Psoas muscle (tissue), 8 donors: ENCODE data around the gene CA11. TPM values are rescaled to one million over a fixed set of nuclear protein-coding genes. Genes with fewer than 3 reads are reported as not detected.

Experiments used
- ATAC-seq, 4 donors: fragments of 200-7000 bp; cut with Tn5 transposase; one replicate each; pipeline ENCODE4 v1.9.1; 2020; ENCODE audit warnings: moderate library complexity in 3 of 4, mild to moderate bottlenecking in 2 of 4
- DNase-seq, 2 donors: peaks; one replicate each; pipeline ENCODE4 v3.0.0-alpha.2; 2020
- H3K27ac ChIP-seq: fragments of 200-600 bp; one replicate; pipeline ENCODE4 v1.8.0; 2022
- H3K27me3 ChIP-seq, 3 donors: fragments of 200-600 bp in 1 of 3; one replicate each; pipeline versions ENCODE4 v1.6.1 to v1.8.0; 2013 to 2022; ENCODE audit warnings: low read length in 2 of 3, mild to moderate bottlenecking in 2 of 3, moderate library complexity in 1 of 3; ENCODE audit not compliant: insufficient read depth in 3 of 3
- H3K36me3 ChIP-seq, 2 donors: fragments of 200-600 bp in 1 of 2; one replicate each; pipeline versions ENCODE4 v1.6.1 to v1.8.0; 2013 to 2022; ENCODE audit warnings: low read depth in 1 of 2, mild to moderate bottlenecking in 1 of 2, moderate library complexity in 1 of 2; ENCODE audit not compliant: insufficient read depth in 1 of 2
- H3K4me1 ChIP-seq: fragments of 200-600 bp; one replicate; pipeline ENCODE4 v1.8.0; 2022
- H3K4me3 ChIP-seq: fragments of 200-600 bp; one replicate; pipeline ENCODE4 v1.8.0; 2022; ENCODE audit warnings: mild to moderate bottlenecking
- H3K9me3 ChIP-seq: fragments of 200-600 bp; one replicate; pipeline ENCODE4 v1.8.0; 2022
- WGBS, 3 donors: extraction: QIAGEN DNeasy Blood & Tissue Kit; methylation state at CpG; one replicate each; pipeline versions ENCODE4 v1.1.6 to v1.1.7; 2013; 5-methylcytosine and 5-hydroxymethylcytosine counted together
- intact Hi-C, 2 donors: fragments of 100-400 bp; cut with DNase I; formaldehyde crosslinking; loops; one replicate each; pipeline versions ENCODE4 v1.11.0 to v1.14.2; 2022
- polyA plus RNA-seq, 3 donors: library from polyadenylated mRNA; stranded (reverse); fragments of 200-250 nt; gene quantifications; one replicate each; pipeline ENCODE4 v1.2.3, GENCODE V29; 2013
- total RNA-seq, 4 donors: library from RNA; stranded (reverse); fragmentation: NEBNext Ultra II Directional in 2 of 4; extraction: Animal tissue kit (Norgen Biotek cat#: 25700) in 2 of 4; gene quantifications; one replicate each; pipeline versions ENCODE4 v1.2.1 to v1.2.4, GENCODE V29; 2021 to 2023
- TF ChIP-seq, protein P1 (sequence below): fragments of 200-600 bp; IDR thresholded peaks from one replicate; pipeline ENCODE4 v1.8.0; 2022; ENCODE audit warnings: antibody characterized with exemption
- donor health status: healthy with polysubstance abuse.
- donor health status: DM: no; HTN: no; CAD: no; lungs with moderate emphysema.
- donor health status: Bipolar disorder and iron deficiency.
- donor health status: healthy.
- donor health status: DM: yes; HTN: yes; CAD: no.
- donor health status: DM: no; HTN: no; CAD: no.
- donor health status: DM: no; HTN: no; CAD: no.
- donor health status: DM: yes; HTN: yes; CAD: no.

The CA11 gene
- total and polyA plus RNA-seq, 7 donors, result 2.3 to 10.6 (median 8.6) TPM

DNA sequence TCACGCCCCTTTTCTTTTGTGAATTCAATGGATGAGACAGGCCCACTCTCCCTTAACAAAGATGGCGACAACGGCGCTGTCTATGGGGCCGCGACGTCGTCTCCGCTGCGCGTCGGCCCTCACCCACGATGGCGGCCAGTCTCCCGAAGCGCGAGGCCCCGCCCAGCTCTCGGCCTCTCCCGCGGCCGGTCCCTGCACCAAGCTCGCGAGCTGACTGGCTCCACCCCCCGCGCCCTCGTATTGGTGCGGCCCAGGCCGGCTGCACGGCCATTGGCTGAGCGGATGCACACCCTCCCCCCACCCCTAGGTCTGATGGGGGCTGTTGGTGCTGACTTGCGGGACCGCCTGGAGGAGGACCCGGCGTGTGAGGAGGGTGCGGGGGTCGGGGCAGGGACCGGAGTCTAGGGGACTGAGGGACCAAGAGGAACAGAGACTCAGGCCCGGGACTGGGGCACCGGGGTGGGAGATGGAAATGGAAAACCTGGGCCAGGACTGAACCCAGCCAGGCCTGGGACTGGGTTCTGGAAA, 21.9 kb downstream of the CA11 start:
- intact Hi-C loops, result no loop called here
- Histone ChIP-seq H3K4me3 (peak overlapping the region; percentile 75), H3K9me3 (no peaks in the 10 kb centered on the region), H3K27ac (peak overlapping the region; percentile 70), H3K27me3 (no peaks in the 10 kb centered on the region), H3K36me3 (peaks cover 0 to 25% of the 10 kb centered on the region in 2 donors), H3K4me1 (peaks cover 16% of the 10 kb centered on the region)
- TF ChIP-seq, protein P1, sequence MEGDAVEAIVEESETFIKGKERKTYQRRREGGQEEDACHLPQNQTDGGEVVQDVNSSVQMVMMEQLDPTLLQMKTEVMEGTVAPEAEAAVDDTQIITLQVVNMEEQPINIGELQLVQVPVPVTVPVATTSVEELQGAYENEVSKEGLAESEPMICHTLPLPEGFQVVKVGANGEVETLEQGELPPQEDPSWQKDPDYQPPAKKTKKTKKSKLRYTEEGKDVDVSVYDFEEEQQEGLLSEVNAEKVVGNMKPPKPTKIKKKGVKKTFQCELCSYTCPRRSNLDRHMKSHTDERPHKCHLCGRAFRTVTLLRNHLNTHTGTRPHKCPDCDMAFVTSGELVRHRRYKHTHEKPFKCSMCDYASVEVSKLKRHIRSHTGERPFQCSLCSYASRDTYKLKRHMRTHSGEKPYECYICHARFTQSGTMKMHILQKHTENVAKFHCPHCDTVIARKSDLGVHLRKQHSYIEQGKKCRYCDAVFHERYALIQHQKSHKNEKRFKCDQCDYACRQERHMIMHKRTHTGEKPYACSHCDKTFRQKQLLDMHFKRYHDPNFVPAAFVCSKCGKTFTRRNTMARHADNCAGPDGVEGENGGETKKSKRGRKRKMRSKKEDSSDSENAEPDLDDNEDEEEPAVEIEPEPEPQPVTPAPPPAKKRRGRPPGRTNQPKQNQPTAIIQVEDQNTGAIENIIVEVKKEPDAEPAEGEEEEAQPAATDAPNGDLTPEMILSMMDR, result no peak
- DNase-seq (peak; percentile 99), ATAC-seq (peak; percentile 83 to 86 (median 84))
- 0 to 1% (median 1%) methylated on average over 38 to 40 of the region's 40 CpGs for WGBS, 3 donors

DNA sequence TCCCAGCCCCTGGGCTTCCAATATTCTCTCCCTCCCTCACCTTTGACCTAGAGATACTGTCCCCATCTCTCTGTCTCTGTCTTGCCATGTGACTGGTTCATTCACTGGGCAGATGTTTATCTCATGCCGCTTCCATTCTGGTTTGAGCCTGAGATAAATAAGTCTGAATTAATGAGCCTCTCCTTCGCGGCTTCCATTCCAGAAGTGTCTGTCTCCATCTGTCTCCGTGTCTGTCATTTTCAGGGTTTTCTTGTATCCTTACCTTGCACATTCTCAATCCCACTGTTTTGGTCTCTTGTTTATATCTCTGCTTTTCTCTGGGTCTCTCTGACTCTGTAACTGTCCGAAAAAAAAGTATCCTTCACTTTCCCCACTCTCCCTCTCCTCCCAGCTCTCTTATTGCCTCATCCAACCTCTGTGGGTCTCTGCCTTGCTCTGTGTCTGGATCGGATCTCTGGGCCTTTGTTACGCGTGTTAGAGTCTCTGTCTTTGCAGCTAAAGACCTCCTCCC, 22.4 kb downstream of the CA11 start:
- no peaks in the 10 kb centered on the region for H3K9me3 ChIP-seq
- H3K36me3 ChIP-seq, result peaks cover 0 to 25% of the 10 kb centered on the region in 2 donors
- H3K27me3 ChIP-seq, result no peaks in the 10 kb centered on the region
- WGBS, 3 donors, result 20 to 26% (median 24%) methylated on average over 8 of the region's 8 CpGs
- no peak for DNase-seq
- H3K4me3 ChIP-seq, result peak overlapping the region; percentile 75
- intact Hi-C loops, result no loop called here
- peak overlapping the region; percentile 70 for H3K27ac ChIP-seq
- no peak for ATAC-seq
- TF ChIP-seq, protein P1, result no peak
- H3K4me1 ChIP-seq, result peaks cover 16% of the 10 kb centered on the region

- Histone ChIP-seq H3K36me3 (peaks cover 8 to 47% of the 10 kb centered on the region in 2 donors), H3K9me3 (no peaks in the 10 kb centered on the region), H3K27me3 (no peaks in the 10 kb centered on the region), H3K4me1 (peaks cover 35% of the 10 kb centered on the region), H3K4me3 (peak overlapping the region; percentile 99), H3K27ac (peak overlapping the region; percentile 94)
- DNase-seq, result peak in 1 of 2 donors; percentile 61
- peak in 1 of 4 donors; percentile 0 for ATAC-seq
- TF ChIP-seq, protein P1, result no peak
- intact Hi-C loops, result no loop called here
- WGBS, 3 donors, result 29 to 31% (median 30%) methylated on average over 6 of the region's 6 CpGs
Observed at GRCh38 chr19:48619692-48620585, 26.0 kb downstream of the CA11 start.

GRCh38 chr19:48618916-48619691, 26.9 kb downstream of the CA11 start, which contains the start of the genes RPL18 and SPHK2:
Gene RPL18 (minus strand): TSS chr19:48619178. CDS start chr19:48619143, 35 bp downstream.
Gene SPHK2 (plus strand): TSS chr19:48619506. CDS start chr19:48620515, 1,009 bp downstream.
- H3K9me3 ChIP-seq, result no peaks in the 10 kb centered on the region
- H3K27ac ChIP-seq, result peak within 1 kb of the TSS; percentile 94
- H3K27me3 ChIP-seq, result no peaks in the 10 kb centered on the region
- WGBS, 3 donors, result 0% methylated on average over 62 to 69 of the region's 69 CpGs
- H3K36me3 ChIP-seq, result peaks cover 8 to 50% of the 10 kb centered on the region in 2 donors
- peak within 1 kb of the TSS; percentile 99 for H3K4me3 ChIP-seq
- peak; percentile 88 to 90 (median 90) for ATAC-seq
- TF ChIP-seq, protein P1, result no peak
- peaks cover 35% of the 10 kb centered on the region for H3K4me1 ChIP-seq
- peak; percentile 98 to 99 for DNase-seq
- intact Hi-C loops, result no loop called here
